ENCODE results near the gene MCTP1. TPM values are rescaled to one million over a fixed set of nuclear protein-coding genes. Genes with fewer than 3 reads are reported as not detected.

The MCTP1 gene
- total and polyA plus RNA-seq, 2 experiments from 2014 or later = 0.23 TPM; not detected in 1

DNA sequence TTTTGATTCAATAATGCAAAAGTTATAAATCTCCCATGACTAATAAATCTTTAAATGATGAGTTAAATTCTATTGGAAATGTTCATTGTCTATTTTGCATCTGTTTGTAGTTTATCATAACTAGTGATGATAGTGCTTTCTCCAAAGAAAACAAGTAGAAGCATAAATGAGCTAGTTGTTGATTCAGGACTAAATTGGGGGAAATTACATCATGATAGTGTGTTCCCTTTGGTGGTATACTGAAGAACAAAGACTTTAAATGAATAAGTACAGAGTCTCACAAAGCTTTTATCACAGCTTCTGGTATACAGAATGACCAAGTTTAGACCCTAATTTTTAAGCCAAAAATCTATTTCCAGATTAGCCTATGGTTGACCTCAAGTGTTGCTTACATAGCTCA is 173.8 kb downstream of the MCTP1 start:
- TF ChIP-seq EZH2 (IDR thresholded peaks at IDR 0.05; ENCODE audit: insufficient read depth, poor library complexity, severe bottlenecking) = no peak
- TF ChIP-seq EZH2phosphoT487 (IDR thresholded peaks at IDR 0.05; ENCODE audit: insufficient read depth, low read depth) = no peak
- Histone ChIP-seq H4K20me1 (ENCODE audit: insufficient read depth) (no peaks in the 10 kb centered on the region), H3K79me2 (ENCODE audit: insufficient read depth) (no peaks in the 10 kb centered on the region), H3K9me2 (ENCODE audit: insufficient read depth) (no peaks in the 10 kb centered on the region), H3K9ac (no peak overlapping the region), H3K4me1 (ENCODE audit: insufficient read depth) (peaks cover 6% of the 10 kb centered on the region), H3K27ac (no peak overlapping the region), H3K27me3 (replicated peaks; ENCODE audit: insufficient read depth) (no peaks in the 10 kb centered on the region), H3K36me3 (ENCODE audit: low read depth) (no peaks in the 10 kb centered on the region), H3K4me2 (ENCODE audit: unreplicated experiment) (no peak overlapping the region), H2AFZ (no peak overlapping the region), H3K4me3 (no peak overlapping the region), H3K9me3 (ENCODE audit: low read depth) (no peaks in the 10 kb centered on the region), H3F3A (ENCODE audit: insufficient read depth) (no peaks in the 10 kb centered on the region)
- in situ Hi-C loops (cut with MboI) = no loop called here
- DNase-seq = no peak

- no peak for TF ChIP-seq EZH2phosphoT487 (IDR thresholded peaks at IDR 0.05; ENCODE audit: insufficient read depth, low read depth)
- no peak for TF ChIP-seq EZH2 (IDR thresholded peaks at IDR 0.05; ENCODE audit: insufficient read depth, poor library complexity, severe bottlenecking)
- in situ Hi-C loops (cut with MboI) = no loop called here
- 25 to 39% methylated on average over 1 of the region's 1 CpG for WGBS, 2 experiments (ENCODE audit: low coverage in 1 of 2, low lambda C conversion rate in 2 of 2, missing lambda C conversion rate in 2 of 2)
Measured at GRCh38 chr5:95110118-95110517, 174.8 kb downstream of the MCTP1 start.

GRCh38 chr5:95107138-95107537 is 177.8 kb downstream of the MCTP1 start:
- no peak overlapping the region for H3K4me3 ChIP-seq
- no peaks in the 10 kb centered on the region for H3K27me3 ChIP-seq (replicated peaks; ENCODE audit: insufficient read depth)
- no peaks in the 10 kb centered on the region for H4K20me1 ChIP-seq (ENCODE audit: insufficient read depth)
- TF ChIP-seq EZH2 (IDR thresholded peaks at IDR 0.05; ENCODE audit: insufficient read depth, poor library complexity, severe bottlenecking) = no peak
- no peak for TF ChIP-seq EZH2phosphoT487 (IDR thresholded peaks at IDR 0.05; ENCODE audit: insufficient read depth, low read depth)
- no peak overlapping the region for H2AFZ ChIP-seq
- WGBS, 2 experiments (ENCODE audit: low coverage in 1 of 2, low lambda C conversion rate in 2 of 2, missing lambda C conversion rate in 2 of 2) = 25% methylated on average over 2 of the region's 2 CpGs
- H3K9ac ChIP-seq = no peak overlapping the region
- no peaks in the 10 kb centered on the region for H3K9me2 ChIP-seq (ENCODE audit: insufficient read depth)
- no peaks in the 10 kb centered on the region for H3K79me2 ChIP-seq (ENCODE audit: insufficient read depth)
- in situ Hi-C loops (cut with MboI) = no loop called here
- no peaks in the 10 kb centered on the region for H3K9me3 ChIP-seq (ENCODE audit: low read depth)
- H3F3A ChIP-seq (ENCODE audit: insufficient read depth) = no peaks in the 10 kb centered on the region
- H3K27ac ChIP-seq = no peak overlapping the region
- H3K36me3 ChIP-seq (ENCODE audit: low read depth) = no peaks in the 10 kb centered on the region
- no peak overlapping the region for H3K4me2 ChIP-seq (ENCODE audit: unreplicated experiment)
- no peak for DNase-seq
- no peaks in the 10 kb centered on the region for H3K4me1 ChIP-seq (ENCODE audit: insufficient read depth)

More at GRCh38 chr5:95110118-95110517, 174.8 kb downstream of the MCTP1 start:
- H3F3A ChIP-seq (ENCODE audit: insufficient read depth) = no peaks in the 10 kb centered on the region
- H3K27ac ChIP-seq = no peak overlapping the region
- H3K27me3 ChIP-seq (replicated peaks; ENCODE audit: insufficient read depth) = no peaks in the 10 kb centered on the region
- no peaks in the 10 kb centered on the region for H3K36me3 ChIP-seq (ENCODE audit: low read depth)
- no peak for DNase-seq
- H3K9ac ChIP-seq = no peak overlapping the region
- H3K4me1 ChIP-seq (ENCODE audit: insufficient read depth) = peaks cover 6% of the 10 kb centered on the region
- H3K79me2 ChIP-seq (ENCODE audit: insufficient read depth) = no peaks in the 10 kb centered on the region
- no peak overlapping the region for H2AFZ ChIP-seq
- H3K4me3 ChIP-seq = no peak overlapping the region
- H3K4me2 ChIP-seq (ENCODE audit: unreplicated experiment) = no peak overlapping the region
- H3K9me2 ChIP-seq (ENCODE audit: insufficient read depth) = no peaks in the 10 kb centered on the region
- no peaks in the 10 kb centered on the region for H3K9me3 ChIP-seq (ENCODE audit: low read depth)
- H4K20me1 ChIP-seq (ENCODE audit: insufficient read depth) = no peaks in the 10 kb centered on the region

DNA sequence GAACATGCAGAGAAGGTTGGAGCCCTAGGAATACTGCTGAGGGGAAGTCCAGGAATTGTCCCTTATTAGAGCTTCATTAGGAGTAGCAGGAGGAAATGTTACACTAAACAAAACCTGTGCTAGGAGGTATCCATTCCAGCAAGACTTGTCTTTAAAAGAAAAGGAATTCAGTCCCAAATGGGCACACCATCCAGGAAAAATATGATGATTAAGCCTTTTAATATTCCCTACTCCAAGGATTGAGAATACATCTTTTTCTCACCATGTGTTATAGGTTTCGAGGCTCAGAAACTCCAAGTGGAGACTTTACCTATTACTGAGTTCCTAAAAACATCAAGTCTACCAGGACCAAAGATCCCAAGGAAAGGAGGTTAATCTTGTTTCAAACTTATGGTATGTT is 179.3 kb downstream of the MCTP1 start:
- in situ Hi-C loops (cut with MboI) = no loop called here
- H3K79me2 ChIP-seq (ENCODE audit: insufficient read depth) = no peaks in the 10 kb centered on the region
- H3K4me2 ChIP-seq (ENCODE audit: unreplicated experiment) = no peak overlapping the region
- no peak overlapping the region for H3K4me3 ChIP-seq
- no peaks in the 10 kb centered on the region for H3K9me2 ChIP-seq (ENCODE audit: insufficient read depth)
- no peaks in the 10 kb centered on the region for H3K36me3 ChIP-seq (ENCODE audit: low read depth)
- no peak overlapping the region for H3K27ac ChIP-seq
- H3K9ac ChIP-seq = no peak overlapping the region
- no peaks in the 10 kb centered on the region for H3K9me3 ChIP-seq (ENCODE audit: low read depth)
- H3F3A ChIP-seq (ENCODE audit: insufficient read depth) = no peaks in the 10 kb centered on the region
- TF ChIP-seq EZH2 (IDR thresholded peaks at IDR 0.05; ENCODE audit: insufficient read depth, poor library complexity, severe bottlenecking) = no peak
- no peak for TF ChIP-seq EZH2phosphoT487 (IDR thresholded peaks at IDR 0.05; ENCODE audit: insufficient read depth, low read depth)
- no peaks in the 10 kb centered on the region for H3K4me1 ChIP-seq (ENCODE audit: insufficient read depth)
- no peak overlapping the region for H2AFZ ChIP-seq
- no peaks in the 10 kb centered on the region for H4K20me1 ChIP-seq (ENCODE audit: insufficient read depth)
- no peaks in the 10 kb centered on the region for H3K27me3 ChIP-seq (replicated peaks; ENCODE audit: insufficient read depth)
- 26 to 28% methylated on average over 1 of the region's 1 CpG for WGBS, 2 experiments (ENCODE audit: low coverage in 1 of 2, low lambda C conversion rate in 2 of 2, missing lambda C conversion rate in 2 of 2)
- no peak for DNase-seq

DNA sequence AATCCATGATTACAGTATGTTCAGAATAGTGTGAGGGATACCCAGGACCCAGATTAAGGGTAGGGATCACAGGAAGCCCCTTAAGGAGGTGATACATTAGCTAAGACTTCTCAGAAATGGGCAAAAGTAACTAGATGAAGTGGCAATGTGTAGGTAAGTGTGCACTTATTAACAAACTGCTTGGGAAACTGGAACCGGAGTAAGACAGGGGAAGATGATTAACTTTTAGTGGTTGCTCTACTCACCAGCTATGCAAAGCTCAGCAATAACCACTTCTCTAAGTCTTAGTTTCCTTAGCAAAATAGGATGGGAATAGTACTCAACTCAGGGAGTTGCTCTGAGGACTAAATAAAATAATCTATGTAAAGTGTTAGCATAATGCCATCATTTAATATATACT is 182.2 kb downstream of the MCTP1 start:
- H3K9me3 ChIP-seq (ENCODE audit: low read depth) = no peaks in the 10 kb centered on the region
- H3K4me3 ChIP-seq = no peak overlapping the region
- no peaks in the 10 kb centered on the region for H3K9me2 ChIP-seq (ENCODE audit: insufficient read depth)
- no peak for TF ChIP-seq EZH2phosphoT487 (IDR thresholded peaks at IDR 0.05; ENCODE audit: insufficient read depth, low read depth)
- TF ChIP-seq EZH2 (IDR thresholded peaks at IDR 0.05; ENCODE audit: insufficient read depth, poor library complexity, severe bottlenecking) = no peak
- 23 to 40% methylated on average over 1 of the region's 1 CpG for WGBS, 2 experiments (ENCODE audit: low coverage in 1 of 2, low lambda C conversion rate in 2 of 2, missing lambda C conversion rate in 2 of 2)
- H3F3A ChIP-seq (ENCODE audit: insufficient read depth) = no peaks in the 10 kb centered on the region
- no peaks in the 10 kb centered on the region for H3K4me1 ChIP-seq (ENCODE audit: insufficient read depth)
- no peak overlapping the region for H2AFZ ChIP-seq
- no peaks in the 10 kb centered on the region for H3K79me2 ChIP-seq (ENCODE audit: insufficient read depth)
- H3K27ac ChIP-seq = no peak overlapping the region
- no peak for DNase-seq
- no peak overlapping the region for H3K9ac ChIP-seq
- H3K27me3 ChIP-seq (replicated peaks; ENCODE audit: insufficient read depth) = no peaks in the 10 kb centered on the region
- in situ Hi-C loops (cut with MboI) = no loop called here
- no peaks in the 10 kb centered on the region for H3K36me3 ChIP-seq (ENCODE audit: low read depth)
- no peak overlapping the region for H3K4me2 ChIP-seq (ENCODE audit: unreplicated experiment)
- no peaks in the 10 kb centered on the region for H4K20me1 ChIP-seq (ENCODE audit: insufficient read depth)

Data from GM23248 (cell line).